ENCODE measurements around the gene BHLHE23. TPM values are rescaled to one million over a fixed set of nuclear protein-coding genes. Genes with fewer than 3 reads are reported as not detected.

The BHLHE23 gene
- not detected for total RNA-seq

GRCh38 chr20:63006540-63007359, at the start of gene BHLHE23:
Gene BHLHE23, minus strand, starts transcription at chr20:63006964. Its CDS starts 190 bp downstream, at chr20:63006774.
- peaks cover 0 to 19% of the 10 kb centered on the region in 2 donors for H3K4me1 ChIP-seq
- intact Hi-C loops (cut with DNase I), result loop anchor here (5.0 kb wide), 1 partner anchor 104 kb away; no protein-coding TSS in a partner anchor

GRCh38 chr20:63055575-63056235, 48.9 kb upstream of the BHLHE23 start:
- Histone ChIP-seq H3K27ac (no peak overlapping the region), H3K4me3 (replicated peaks in 1 of 3) (no peak overlapping the region), H3K4me1 (peaks cover 3 to 4% of the 10 kb centered on the region in 2 donors), H3K27me3 (no peaks in the 10 kb centered on the region), H3K36me3 (no peaks in the 10 kb centered on the region), H3K9me3 (no peaks in the 10 kb centered on the region)
- TF ChIP-seq CTCF (IDR thresholded peaks at IDR 0.05) (no peak), POLR2A (IDR thresholded peaks at IDR 0.05) (no peak)
- WGBS, 2 donors, result 59 to 60% methylated on average over 7 to 9 of the region's 15 CpGs
- DNase-seq, result no peak
- intact Hi-C loops (cut with DNase I), result no loop called here

More at GRCh38 chr20:63006540-63007359, at the start of gene BHLHE23:
- no peaks in the 10 kb centered on the region for H3K36me3 ChIP-seq
- H3K27ac ChIP-seq, result no peak within 1 kb of the TSS
- no peak for DNase-seq
- H3K27me3 ChIP-seq, result peaks cover 44% of the 10 kb centered on the region
- no peak within 1 kb of the TSS for H3K4me3 ChIP-seq (replicated peaks in 1 of 3)
- no peaks in the 10 kb centered on the region for H3K9me3 ChIP-seq
- TF ChIP-seq CTCF (IDR thresholded peaks at IDR 0.05) (no peak), POLR2A (IDR thresholded peaks at IDR 0.05) (no peak)
- WGBS, 2 donors, result 0% methylated on average over 9 of the region's 110 CpGs; no CpG with 5 or more reads in 1 of the 2 donors

- Histone ChIP-seq H3K9me3 (no peaks in the 10 kb centered on the region), H3K36me3 (no peaks in the 10 kb centered on the region), H3K27me3 (no peaks in the 10 kb centered on the region), H3K4me1 (peaks cover 3 to 4% of the 10 kb centered on the region in 2 donors), H3K27ac (no peak overlapping the region), H3K4me3 (replicated peaks in 1 of 3) (no peak overlapping the region)
- TF ChIP-seq POLR2A (IDR thresholded peaks at IDR 0.05) (no peak), CTCF (IDR thresholded peaks at IDR 0.05) (no peak)
- 76 to 87% methylated on average over 7 to 9 of the region's 11 CpGs for WGBS, 2 donors
- intact Hi-C loops (cut with DNase I), result no loop called here
- DNase-seq, result no peak
Measured at GRCh38 chr20:63054681-63055240, 48.0 kb upstream of the BHLHE23 start.

GRCh38 chr20:63054103-63054474, 47.3 kb upstream of the BHLHE23 start:
- intact Hi-C loops (cut with DNase I), result no loop called here

More at GRCh38 chr20:63054103-63054474, 47.3 kb upstream of the BHLHE23 start:
- TF ChIP-seq CTCF (IDR thresholded peaks at IDR 0.05), result no peak
- TF ChIP-seq POLR2A (IDR thresholded peaks at IDR 0.05), result no peak
- 82 to 84% methylated on average over 12 of the region's 12 CpGs for WGBS, 2 donors
- Histone ChIP-seq H3K9me3 (no peaks in the 10 kb centered on the region), H3K27me3 (no peaks in the 10 kb centered on the region), H3K4me1 (peaks cover 3 to 4% of the 10 kb centered on the region in 2 donors), H3K27ac (no peak overlapping the region), H3K4me3 (replicated peaks in 1 of 3) (no peak overlapping the region), H3K36me3 (no peaks in the 10 kb centered on the region)
- DNase-seq, result no peak

Measured in thyroid gland (tissue), 4 donors.